Measurements from ENCODE around the gene SCTR.
"Not testable (repeated sequence)": the region's sequence is repeated elsewhere in the genome, so short reads cannot be mapped to it uniquely, and the experiment has no call there.

SCTR gene

GRCh38 chr2:119407430-119408220 lies 116.7 kb downstream of the SCTR start:
- H3K4me3 ChIP-seq (ENCODE audit: low read depth, low read length), result no peak overlapping the region
- DNase-seq (ENCODE audit: low read depth), result peak; percentile 45
- in situ Hi-C loops (cut with HindIII; ENCODE audit: low sequenced_read_pairs), result no loop called here
- peak; percentile 76 for TF ChIP-seq CTCF (IDR thresholded peaks at IDR 0.05; ENCODE audit: low read depth, low read length, missing control alignments)

DNA sequence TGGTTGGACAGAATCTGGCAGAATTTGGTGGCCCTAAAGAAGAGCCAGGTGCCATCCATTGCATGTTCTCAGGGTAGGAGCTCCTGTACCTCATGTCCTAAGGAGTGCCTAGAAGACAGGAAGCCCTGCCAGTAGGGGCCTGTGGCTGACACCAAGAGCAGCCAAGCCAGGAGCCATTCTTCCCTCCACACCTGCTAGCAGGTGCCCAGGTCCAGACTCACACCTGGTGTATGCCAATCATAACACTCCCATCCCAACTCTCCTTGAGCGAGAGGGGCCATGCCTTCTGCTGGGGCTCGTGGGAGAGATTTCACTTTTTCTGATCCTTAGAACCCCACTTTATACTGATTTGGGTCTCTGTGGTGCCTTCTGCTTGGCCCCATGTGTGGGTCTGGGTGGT lies 119.1 kb downstream of the SCTR start:
- DNase-seq (ENCODE audit: low read depth), result no peak
- H3K4me3 ChIP-seq (ENCODE audit: low read depth, low read length), result no peak overlapping the region
- TF ChIP-seq CTCF (IDR thresholded peaks at IDR 0.05; ENCODE audit: low read depth, low read length, missing control alignments), result no peak
- in situ Hi-C loops (cut with HindIII; ENCODE audit: low sequenced_read_pairs), result no loop called here

DNA sequence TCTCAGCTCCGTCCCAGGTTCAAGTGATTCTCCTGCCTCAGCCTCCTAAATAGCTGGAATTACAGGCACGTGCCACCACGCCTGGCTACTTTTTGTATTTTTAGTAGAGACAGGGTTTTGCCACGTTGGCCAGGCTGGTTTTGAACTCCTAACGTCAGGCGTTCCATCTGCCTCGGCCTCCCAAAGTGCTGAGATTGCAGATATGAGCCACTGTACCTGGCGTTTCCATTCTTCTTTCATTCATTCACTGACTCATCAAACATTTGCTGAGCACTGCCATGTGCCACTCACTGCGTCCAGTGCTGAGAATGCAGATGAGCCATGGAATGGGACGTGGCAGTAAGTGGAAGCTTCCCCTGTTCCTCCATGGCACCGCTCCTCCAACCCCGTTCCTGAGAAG lies 120.7 kb downstream of the SCTR start:
- H3K4me3 ChIP-seq (ENCODE audit: low read depth, low read length); in situ Hi-C loops (cut with HindIII; ENCODE audit: low sequenced_read_pairs); DNase-seq (ENCODE audit: low read depth): not testable (repeated sequence)

DNA sequence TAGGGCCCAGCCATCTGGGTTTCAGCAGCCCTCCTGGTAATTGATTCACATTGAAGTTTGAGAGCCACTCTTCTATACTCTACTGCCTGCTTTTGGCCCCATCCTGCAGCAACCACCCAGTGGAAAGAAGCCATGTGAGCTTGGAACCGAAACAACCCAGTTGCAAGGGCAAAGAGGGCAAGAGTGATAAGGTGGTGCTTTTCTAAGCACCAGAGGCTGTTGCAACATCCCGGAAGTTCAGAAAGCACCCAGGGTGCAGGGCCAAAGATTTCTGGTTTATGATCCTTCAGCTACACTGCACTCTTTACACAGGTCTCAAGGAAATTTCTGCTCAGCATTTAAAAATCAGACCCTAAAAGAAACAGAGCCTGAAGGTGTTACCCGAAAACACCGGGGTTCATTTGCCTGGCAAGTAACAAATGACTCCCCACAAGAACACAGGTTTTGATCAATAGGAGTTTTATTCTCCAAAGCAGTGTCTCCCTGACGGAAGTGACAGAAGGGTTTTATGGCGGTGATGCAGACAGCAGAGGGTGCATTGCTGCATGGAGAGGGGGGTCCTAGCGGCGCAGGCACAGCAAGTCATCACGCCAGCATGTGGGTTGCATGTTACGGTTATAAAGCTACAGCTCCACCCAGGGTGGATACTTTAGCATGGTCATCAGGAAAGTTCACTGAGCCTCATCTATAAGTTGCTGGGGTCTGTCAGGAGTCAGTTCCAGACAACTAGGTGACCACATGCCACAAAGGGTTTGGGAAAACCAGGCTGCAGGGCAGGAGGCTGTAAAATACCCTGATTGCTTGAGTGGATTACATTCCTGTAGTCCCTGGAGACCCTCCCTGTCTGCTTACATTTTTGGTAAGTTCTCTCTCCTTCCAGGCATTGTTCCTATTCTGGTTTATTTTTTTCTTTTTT lies 121.4 kb downstream of the SCTR start:
- in situ Hi-C loops (cut with HindIII; ENCODE audit: low sequenced_read_pairs), result no loop called here
- no peak for DNase-seq (ENCODE audit: low read depth)
- H3K4me3 ChIP-seq (ENCODE audit: low read depth, low read length), result no peak overlapping the region
- no peak for TF ChIP-seq CTCF (IDR thresholded peaks at IDR 0.05; ENCODE audit: low read depth, low read length, missing control alignments)

DNA sequence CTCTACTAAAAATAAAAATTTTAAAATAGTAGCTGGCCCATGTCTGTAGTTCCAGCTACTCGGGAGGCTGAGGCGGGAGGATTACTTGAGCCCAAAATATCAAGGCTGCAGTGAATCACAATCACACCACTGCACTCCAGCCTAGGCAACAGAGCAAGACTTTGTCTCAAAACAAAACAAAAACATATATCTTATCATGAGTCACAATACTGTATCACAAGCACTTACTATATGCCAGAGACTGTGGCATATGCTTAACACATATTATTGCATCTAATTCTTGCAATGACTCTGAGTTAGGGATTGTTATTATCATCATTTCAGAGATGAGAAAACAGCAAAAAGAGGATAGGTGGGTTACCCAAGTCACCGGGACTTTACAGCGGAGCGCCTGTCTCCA lies 122.2 kb downstream of the SCTR start:
- in situ Hi-C loops (cut with HindIII; ENCODE audit: low sequenced_read_pairs), result no loop called here
- TF ChIP-seq CTCF (IDR thresholded peaks at IDR 0.05; ENCODE audit: low read depth, low read length, missing control alignments), result no peak
- no peak overlapping the region for H3K4me3 ChIP-seq (ENCODE audit: low read depth, low read length)
- no peak for DNase-seq (ENCODE audit: low read depth)

GRCh38 chr2:119397196-119397595 lies 127.1 kb downstream of the SCTR start:
- H3K4me3 ChIP-seq (ENCODE audit: low read depth, low read length), result no peak overlapping the region
- no peak for DNase-seq (ENCODE audit: low read depth)
- no peak for TF ChIP-seq CTCF (IDR thresholded peaks at IDR 0.05; ENCODE audit: low read depth, low read length, missing control alignments)
- in situ Hi-C loops (cut with HindIII; ENCODE audit: low sequenced_read_pairs), result loop anchor here (5.0 kb wide), 1 partner anchor 80 kb away; no protein-coding TSS in a partner anchor
